ENCODE results near the gene TLR3.

DNA sequence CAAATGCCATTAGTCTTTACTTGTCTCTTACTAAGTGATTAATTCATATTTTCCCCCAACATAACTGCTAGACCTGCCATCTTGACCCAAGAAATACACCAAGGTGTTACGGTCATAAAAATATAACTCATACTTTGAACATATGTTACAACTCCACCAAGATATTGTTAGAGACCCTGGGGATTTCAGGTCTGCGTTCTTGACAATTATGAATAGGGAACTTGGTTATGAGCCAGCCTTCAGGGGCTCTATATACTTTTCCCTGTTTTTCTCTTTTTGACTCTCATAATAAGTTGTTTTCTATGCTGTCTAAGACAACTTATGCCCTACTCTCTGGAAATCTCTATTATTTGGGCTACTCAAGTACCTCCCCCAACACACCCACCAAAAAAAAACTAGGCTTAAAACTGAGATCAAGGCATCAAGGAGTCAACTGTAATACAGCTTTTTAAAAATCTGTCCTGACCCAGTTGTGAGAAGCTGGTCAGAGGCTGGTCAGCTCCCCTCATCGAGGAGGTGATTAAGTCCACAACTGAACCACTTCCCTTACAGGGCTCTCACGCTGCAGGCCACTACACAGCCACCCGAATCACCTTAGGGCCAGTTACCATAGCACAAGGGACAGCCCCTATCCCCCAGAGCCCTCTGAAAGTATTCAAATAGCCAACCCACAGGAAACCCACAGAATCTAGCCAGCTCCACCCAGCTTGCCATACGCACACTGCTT lies 10.5 kb upstream of the TLR3 start:
- TF ChIP-seq POLR2AphosphoS5 (IDR thresholded peaks at IDR 0.05; ENCODE audit: low read depth, low read length) (no peak), TAF1 (IDR thresholded peaks at IDR 0.05; ENCODE audit: low read depth, low read length) (no peak), POLR2A (IDR thresholded peaks at IDR 0.05; ENCODE audit: low read depth, low read length) (no peak), PAX5 (IDR thresholded peaks at IDR 0.05; ENCODE audit: insufficient read depth, low read length, severe bottlenecking) (no peak), SPI1 (IDR thresholded peaks at IDR 0.05; ENCODE audit: low read depth, low read length) (peak; percentile 69)

All from GM12891 (cell line).